ENCODE data around the gene WDR38. TPM values are rescaled to one million over a fixed set of nuclear protein-coding genes. Genes with fewer than 3 reads are reported as not detected.

The WDR38 gene
- total RNA-seq, 2 experiments from 2014 or later = not detected

- no peak for DNase-seq
- H3K4me3 Mint-ChIP-seq = no peak overlapping the region
- H3K36me3 Mint-ChIP-seq (ENCODE audit: low read depth) = peaks cover 41% of the 10 kb centered on the region
- H3K27ac Mint-ChIP-seq = no peak overlapping the region
- ChIA-PET POLR2A (no interaction called here), CTCF (no interaction called here)
- H3K27me3 Mint-ChIP-seq = no peaks in the 10 kb centered on the region
- no peaks in the 10 kb centered on the region for H3K4me1 Mint-ChIP-seq
- no peaks in the 10 kb centered on the region for H3K9me3 Mint-ChIP-seq
These were observed 53.7 kb downstream of the WDR38 start for GRCh38 chr9:124906966-124907365.

Other genes starting within 250 kb of the WDR38 start
- gene NR6A1, start 82.1 kb upstream of the WDR38 start, total RNA-seq = under 1 TPM; 0.10 to 0.19 TPM
- not detected for gene OLFML2A, start 76.3 kb upstream of the WDR38 start, total RNA-seq
- 1,000 to 10,000 TPM; 1,403 to 1,537 TPM for gene RPL35, start 8.5 kb downstream of the WDR38 start, total RNA-seq
- gene ARPC5L, start 8.7 kb downstream of the WDR38 start, total RNA-seq = 10 to 100 TPM; 44.1 to 63.3 TPM
- 10 to 100 TPM; 15.2 to 19.3 TPM for gene GOLGA1, start 87.6 kb downstream of the WDR38 start, total RNA-seq

All from activated CD4-positive, alpha-beta T cell treated with anti-CD3 and anti-CD28 coated beads, Interleukin-2, amount 10 ng/mL, durations not matched to agents 7 days and 5 days (primary cell).